GM18873 (cell line): ENCODE measurements around the gene VAMP1.
"Not testable (repeated sequence)": the region's sequence is repeated elsewhere in the genome, so short reads cannot be mapped to it uniquely, and the experiment has no call there.

Experiments used
- ATAC-seq: cut with Tn5 transposase; IDR thresholded peaks from one replicate; pipeline ENCODE4 v1.9.1; 2021; ENCODE audit warnings: mild to moderate bottlenecking, moderate library complexity, moderate number of reproducible peaks; ENCODE audit not compliant: unreplicated experiment, low FRiP score

The VAMP1 gene

GRCh38 chr12:6427796-6428195, 42.7 kb downstream of the VAMP1 start:
- not testable (repeated sequence) for ATAC-seq

- ATAC-seq, result peak; percentile 53
These were observed 43.4 kb downstream of the VAMP1 start for GRCh38 chr12:6426882-6427671.

GRCh38 chr12:6425590-6426531, 44.6 kb downstream of the VAMP1 start:
- no peak for ATAC-seq

GRCh38 chr12:6424866-6425265, 45.6 kb downstream of the VAMP1 start:
- no peak for ATAC-seq

- no peak for ATAC-seq
These were observed 46.5 kb downstream of the VAMP1 start for GRCh38 chr12:6424008-6424347.

GRCh38 chr12:6423267-6424007, 47.0 kb downstream of the VAMP1 start:
- no peak for ATAC-seq

- ATAC-seq, result no peak
These were observed 50.1 kb downstream of the VAMP1 start for GRCh38 chr12:6420364-6420763.

GRCh38 chr12:6418796-6419195, 51.7 kb downstream of the VAMP1 start:
- ATAC-seq, result no peak

GRCh38 chr12:6416596-6416995, 53.9 kb downstream of the VAMP1 start:
- no peak for ATAC-seq
